ENCODE measurements around the gene PCDHGA9.

GRCh38 chr5:141411575-141411974, 9.0 kb downstream of the PCDHGA9 start:
- TF ChIP-seq CTCF (IDR thresholded peaks at IDR 0.05; ENCODE audit: insufficient read depth, low read depth, low read length) = no peak
- TF ChIP-seq EZH2 (IDR thresholded peaks at IDR 0.05; ENCODE audit: insufficient read depth, low read length) = no peak

All from astrocyte (in vitro differentiated cells and primary cell).